Liver (tissue), 9 donors: ENCODE results near the gene FAM149B1. TPM values are rescaled to one million over a fixed set of nuclear protein-coding genes. Genes with fewer than 3 reads are reported as not detected.

Experiments
- DNase-seq: peaks from one replicate; pipeline ENCODE4 v3.0.0-alpha.2; 2017; ENCODE audit warnings: low spot score
- H3K27ac ChIP-seq, 2 donors: one replicate each; pipeline ENCODE4 v1.7.0; 2013; ENCODE audit warnings: inconsistent platforms in 2 of 2, low read length in 2 of 2, control low read depth in 1 of 2, low read depth in 1 of 2, mild to moderate bottlenecking in 1 of 2
- H3K27me3 ChIP-seq, 4 donors: one replicate each; pipeline versions ENCODE4 v1.6.1 to v1.7.0; 2013; ENCODE audit warnings: low read length in 3 of 4, inconsistent platforms in 1 of 4, mild to moderate bottlenecking in 1 of 4, moderate library complexity in 1 of 4; ENCODE audit not compliant: control insufficient read depth in 4 of 4, insufficient read depth in 4 of 4
- H3K36me3 ChIP-seq, 4 donors: one replicate each; pipeline versions ENCODE4 v1.6.1 to v1.7.0; 2013; ENCODE audit warnings: low read length in 3 of 4, mild to moderate bottlenecking in 3 of 4, low read depth in 1 of 4, moderate library complexity in 1 of 4; ENCODE audit not compliant: control insufficient read depth in 4 of 4, insufficient read depth in 3 of 4
- H3K4me1 ChIP-seq, 4 donors: one replicate each; pipeline versions ENCODE4 v1.6.1 to v1.7.0; 2013; ENCODE audit warnings: low read length in 3 of 4, mild to moderate bottlenecking in 3 of 4, moderate library complexity in 1 of 4; ENCODE audit not compliant: control insufficient read depth in 4 of 4, insufficient read depth in 4 of 4
- H3K4me3 ChIP-seq, 3 donors: one replicate each; pipeline versions ENCODE4 v1.6.1 to v1.7.0; 2013; ENCODE audit warnings: low read length in 3 of 3, control low read depth in 1 of 3, low read depth in 1 of 3, mild to moderate bottlenecking in 1 of 3
- H3K9ac ChIP-seq, 2 donors: one replicate each; pipeline ENCODE4 v1.7.0; 2013; ENCODE audit warnings: low read length in 2 of 2, mild to moderate bottlenecking in 2 of 2, moderate library complexity in 2 of 2, control low read depth in 1 of 2, low read depth in 1 of 2
- H3K9me3 ChIP-seq, 4 donors: one replicate each; pipeline versions ENCODE4 v1.6.1 to v1.7.0; 2013; ENCODE audit warnings: low read length in 3 of 4; ENCODE audit not compliant: control insufficient read depth in 4 of 4
- CTCF ChIP-seq: fragments of 150-350 bp; IDR thresholded peaks from 2 replicates; pipeline ENCODE4 v1.5.1; 2017; ENCODE audit warnings: improper control_type of control experiment, low read depth, low read length; ENCODE audit not compliant: missing input control
- EGR1 ChIP-seq, 2 donors: IDR thresholded peaks; 2 replicates each; pipeline ENCODE4 v1.6.1; 2016 to 2018; ENCODE audit warnings: antibody characterized with exemption in 2 of 2, low read depth in 2 of 2
- FOXA1 ChIP-seq: IDR thresholded peaks from 2 replicates; pipeline ENCODE4 v1.6.1; 2016; ENCODE audit warnings: antibody characterized with exemption
- HNF4A ChIP-seq, 2 donors: conservative IDR thresholded peaks; 2 replicates each; pipeline ENCODE4 v1.6.1; 2016; ENCODE audit warnings: antibody characterized with exemption in 2 of 2, mild to moderate bottlenecking in 2 of 2
- HNF4G ChIP-seq: IDR thresholded peaks from 2 replicates; pipeline ENCODE4 v1.6.1; 2016; ENCODE audit warnings: antibody characterized with exemption
- RAD21 ChIP-seq, 2 donors: IDR thresholded peaks; 2 replicates each; pipeline ENCODE4 v1.6.1; 2016; ENCODE audit warnings: antibody characterized with exemption in 2 of 2, mild to moderate bottlenecking in 2 of 2
- REST ChIP-seq: IDR thresholded peaks from 2 replicates; pipeline ENCODE4 v1.6.1; 2016; ENCODE audit warnings: antibody characterized with exemption, mild to moderate bottlenecking
- RXRA ChIP-seq, 2 donors: IDR thresholded peaks; 2 replicates each; pipeline ENCODE4 v1.6.1; 2017 to 2018; ENCODE audit warnings: antibody characterized with exemption in 2 of 2, mild to moderate bottlenecking in 1 of 2
- SP1 ChIP-seq: IDR thresholded peaks from 2 replicates; pipeline ENCODE4 v1.6.1; 2018; ENCODE audit warnings: antibody characterized with exemption, mild to moderate bottlenecking
- ZBTB33 ChIP-seq: IDR thresholded peaks from 2 replicates; pipeline ENCODE4 v1.6.1; 2016; ENCODE audit warnings: antibody characterized with exemption
- WGBS: extraction: QIAGEN DNeasy Blood & Tissue Kit; methylation state at CpG from one replicate; pipeline ENCODE4 v1.1.7; 2013; 5-methylcytosine and 5-hydroxymethylcytosine counted together
- polyA plus RNA-seq, 2 donors: library from polyadenylated mRNA; stranded (reverse) in 1 of 2; unstranded in 1 of 2; fragments of 200-250 nt in 1 of 2; fragments of >200 nt in 1 of 2; fragmentation: Nextera tagmentation in 1 of 2; extraction: Ambion mirVana in 1 of 2; gene quantifications; one replicate each; pipeline versions ENCODE4 v1.2.1 to v1.2.3, GENCODE V29; 2013 to 2015
- total RNA-seq, 2 donors: library from RNA; depleted of rRNA; stranded (reverse); fragments of >200 nt; gene quantifications; one replicate each; pipeline ENCODE4 v1.2.3, GENCODE V29; 2014
- donor health status: healthy.
- donor health status: healthy.
- donor health status: healthy.
- donor health status: healthy.
- donor health status: healthy.

The FAM149B1 gene
- total and polyA plus RNA-seq, 4 donors: 7.3 to 12.9 (median 9.1) TPM

- 96% methylated on average over 2 of the region's 2 CpGs for WGBS
- H3K9me3 ChIP-seq: no peaks in the 10 kb centered on the region
These were observed 49.7 kb downstream of the FAM149B1 start for GRCh38 chr10:73217628-73218027.

GRCh38 chr10:73218431-73219191, 50.7 kb downstream of the FAM149B1 start:
- no peak overlapping the region for H3K9ac ChIP-seq
- 85% methylated on average over 2 of the region's 2 CpGs for WGBS
- no peak overlapping the region for H3K27ac ChIP-seq
- no peaks in the 10 kb centered on the region for H3K27me3 ChIP-seq
- H3K4me1 ChIP-seq: peaks cover 0 to 7% (median 3%) of the 10 kb centered on the region in 4 donors
- peaks cover 0 to 16% (median 10%) of the 10 kb centered on the region in 4 donors for H3K36me3 ChIP-seq
- peak; percentile 33 for TF ChIP-seq CTCF
- no peak for TF ChIP-seq ZBTB33
- TF ChIP-seq RAD21 (IDR thresholded peaks at IDR 0.05): peak; percentile 35 to 77
- no peak for DNase-seq
- H3K9me3 ChIP-seq: no peaks in the 10 kb centered on the region
- H3K4me3 ChIP-seq: no peak overlapping the region

More at GRCh38 chr10:73217628-73218027, 49.7 kb downstream of the FAM149B1 start:
- no peak overlapping the region for H3K27ac ChIP-seq
- no peak for DNase-seq
- no peaks in the 10 kb centered on the region for H3K27me3 ChIP-seq
- no peak overlapping the region for H3K4me3 ChIP-seq
- TF ChIP-seq CTCF (no peak), ZBTB33 (no peak), HNF4A (conservative IDR thresholded peaks at IDR 0.05) (no peak), FOXA1 (no peak)
- H3K4me1 ChIP-seq: peaks cover 0 to 7% (median 4%) of the 10 kb centered on the region in 4 donors
- H3K9ac ChIP-seq: no peak overlapping the region
- peaks cover 0 to 16% (median 10%) of the 10 kb centered on the region in 4 donors for H3K36me3 ChIP-seq

- Histone ChIP-seq H3K27ac (no peak overlapping the region), H3K4me3 (no peak overlapping the region), H3K4me1 (peaks cover 0 to 7% (median 3%) of the 10 kb centered on the region in 4 donors), H3K9me3 (no peaks in the 10 kb centered on the region), H3K9ac (peak overlapping the region in 1 of 2 donors; percentile 66), H3K36me3 (peaks cover 0 to 16% (median 10%) of the 10 kb centered on the region in 4 donors), H3K27me3 (no peaks in the 10 kb centered on the region)
- DNase-seq: no peak
- no peak for TF ChIP-seq SP1
- no peak for TF ChIP-seq HNF4G
- TF ChIP-seq REST: no peak
- no peak for TF ChIP-seq RXRA (IDR thresholded peaks at IDR 0.05)
- TF ChIP-seq RAD21 (IDR thresholded peaks at IDR 0.05): no peak
- TF ChIP-seq EGR1 (IDR thresholded peaks at IDR 0.05; ENCODE audit: low read depth in 2 of 2): peak in 1 of 2 donors; percentile 21
- peak in 1 of 2 donors; percentile 30 for TF ChIP-seq HNF4A (conservative IDR thresholded peaks at IDR 0.05)
- no peak for TF ChIP-seq ZBTB33
These were observed 51.5 kb downstream of the FAM149B1 start for GRCh38 chr10:73219384-73219783.
